ENCODE results near the gene LRCH4. TPM values are rescaled to one million over a fixed set of nuclear protein-coding genes. Genes with fewer than 3 reads are reported as not detected.

Gene LRCH4
- total and polyA plus RNA-seq, 9 of the 15 experiments (the other 6 are each of a cell fraction or from before 2014, with no cell fraction given) = 0.06 to 63.3 (median 15.0) TPM

DNA sequence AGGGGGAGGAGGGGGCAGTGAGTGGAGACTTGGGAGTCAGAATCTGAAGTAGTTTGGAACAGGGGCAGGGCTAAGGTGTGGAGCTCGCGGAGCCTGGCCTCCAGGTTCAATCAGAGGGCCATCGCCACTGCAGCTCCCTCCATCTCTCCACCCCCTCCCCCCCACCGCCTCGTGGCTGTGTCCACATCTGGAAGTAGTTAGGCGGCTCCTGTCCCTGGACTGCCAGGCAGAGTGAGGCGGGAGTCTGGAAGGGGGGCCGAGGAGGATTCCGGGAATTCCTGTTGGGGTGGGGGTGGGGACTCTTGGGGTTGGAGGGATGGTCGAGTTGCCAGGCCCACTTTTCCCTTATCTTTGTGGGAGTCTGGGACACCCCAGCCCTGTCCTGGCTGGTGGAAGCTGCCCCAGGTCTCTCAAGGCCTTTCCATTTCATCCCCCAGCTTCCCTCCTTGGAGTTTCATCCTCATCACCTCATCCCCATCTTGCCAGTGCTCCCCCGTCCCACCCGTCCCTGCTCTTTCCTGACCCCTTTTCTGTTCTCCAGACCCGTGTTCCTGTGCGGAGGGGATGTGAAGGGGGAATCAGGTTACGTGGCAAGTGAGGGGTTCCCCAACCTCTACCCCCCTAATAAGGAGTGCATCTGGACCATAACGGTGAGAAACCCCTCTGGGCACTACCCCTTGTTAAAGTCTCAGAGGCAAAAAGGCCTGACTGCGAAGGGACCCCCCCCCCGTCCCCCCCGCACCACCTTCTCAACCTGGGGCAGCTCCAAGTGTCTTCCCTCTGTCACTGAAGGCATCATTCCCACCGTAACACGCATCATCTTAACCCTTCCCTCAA lies 17.2 kb upstream of the LRCH4 start (continued):
- peak; percentile 28 for TF ChIP-seq KDM5B (IDR thresholded peaks at IDR 0.05; ENCODE audit: insufficient replicate concordance, low read depth, low read length)
- no peak for TF ChIP-seq NFE2 (IDR thresholded peaks at IDR 0.05; ENCODE audit: low read depth)

DNA sequence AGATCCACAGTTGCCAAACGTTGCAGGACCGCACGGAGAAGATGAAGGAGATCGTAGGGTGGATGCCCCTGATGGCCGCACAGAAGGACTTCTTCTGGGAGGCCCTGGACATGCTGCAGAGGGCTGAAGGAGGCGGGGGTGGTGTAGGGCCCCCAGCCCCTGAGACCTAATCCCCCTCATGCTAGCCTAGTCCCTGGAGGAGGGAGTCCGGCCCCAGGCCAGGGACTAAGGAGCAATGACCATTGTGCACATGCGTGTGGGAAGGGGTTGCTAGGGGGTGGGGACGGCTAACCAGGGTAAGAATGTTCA lies 14.8 kb upstream of the LRCH4 start:
- intact Hi-C loops (cut with micrococcal nuclease) = no loop called here
- TF ChIP-seq ARID1B (IDR thresholded peaks at IDR 0.05) = no peak
- no peaks in the 10 kb centered on the region for H3K27me3 ChIP-seq (ENCODE audit: control insufficient read depth in 2 of 2, insufficient read depth in 2 of 2, low read length in 2 of 2)
- in situ Hi-C loops (cut with MboI) = no loop called here
- no peak overlapping the region for H2AFZ ChIP-seq (ENCODE audit: low read depth, low read length)
- no peaks in the 10 kb centered on the region for H3K36me3 ChIP-seq (ENCODE audit: control insufficient read depth, insufficient read depth, low read length)
- H3K9ac ChIP-seq (ENCODE audit: insufficient read depth in 1 of 2, low read depth in 2 of 2, low read length in 2 of 2) = no peak overlapping the region
- no peak overlapping the region for H3K27ac ChIP-seq (ENCODE audit: extremely low read depth, low read depth, low read length)
- H4K20me1 ChIP-seq (replicated peaks; ENCODE audit: control insufficient read depth, insufficient read depth, low read length) = no peaks in the 10 kb centered on the region
- FAIRE-seq (no peak), ATAC-seq (no peak), DNase-seq (ENCODE audit: extremely low read depth in 1 of 4, low spot score in 3 of 4) (no peak)
- no TSS peak for BruUV-seq (replicated peaks)
- WGBS (ENCODE audit: insufficient coverage, low coverage, missing lambda C conversion rate) = 68% methylated on average over 9 of the region's 9 CpGs
- no peaks in the 10 kb centered on the region for H3K9me3 ChIP-seq (replicated peaks; ENCODE audit: control insufficient read depth, insufficient read depth, low read depth, low read length)
- POLR2A ChIA-PET = no interaction called here
- peaks cover 31 to 57% of the 10 kb centered on the region in 2 experiments for H3K4me1 ChIP-seq (replicated peaks in 1 of 2; ENCODE audit: control insufficient read depth in 2 of 2, insufficient read depth in 2 of 2, low read length in 2 of 2)
- H3K9me1 ChIP-seq (ENCODE audit: control insufficient read depth, insufficient read depth, low read length) = peaks cover 5% of the 10 kb centered on the region
- CTCF ChIA-PET (ENCODE audit: low intra/inter-chr PET ratio) = no interaction called here
- no peak overlapping the region for H3K4me3 ChIP-seq
- H3K4me2 ChIP-seq (ENCODE audit: insufficient read depth, low read length) = no peak overlapping the region
- H3K79me2 ChIP-seq (ENCODE audit: control insufficient read depth, insufficient read depth, low read length) = peaks cover 5% of the 10 kb centered on the region; the same call in 1 of the 3 replicates

Data from K562 (cell line).